ENCODE data around the gene FGF3.

Gene FGF3

GRCh38 chr11:69843529-69843921, 24.3 kb upstream of the FGF3 start:
- DNase-seq, result no peak

- no peak for DNase-seq
Observed at GRCh38 chr11:69842746-69843528, 23.7 kb upstream of the FGF3 start.

GRCh38 chr11:69841859-69842698, 22.9 kb upstream of the FGF3 start:
- peak; percentile 52 for DNase-seq

GRCh38 chr11:69841170-69841858, 22.1 kb upstream of the FGF3 start:
- DNase-seq, result no peak

- DNase-seq, result no peak
Observed at GRCh38 chr11:69840371-69841169, 21.4 kb upstream of the FGF3 start.

- no peak for DNase-seq
Observed at GRCh38 chr11:69839516-69839915, 20.3 kb upstream of the FGF3 start.

- DNase-seq, result no peak
Observed at GRCh38 chr11:69837791-69838190, 18.6 kb upstream of the FGF3 start.

GRCh38 chr11:69836401-69836800, 17.2 kb upstream of the FGF3 start:
- no peak for DNase-seq

- DNase-seq, result no peak
Observed at GRCh38 chr11:69834811-69835800, 15.9 kb upstream of the FGF3 start.

- no peak for DNase-seq
Observed at GRCh38 chr11:69834251-69834650, 15.0 kb upstream of the FGF3 start.

GRCh38 chr11:69832561-69833413, 13.6 kb upstream of the FGF3 start:
- DNase-seq, result no peak

GRCh38 chr11:69831985-69832384, 12.8 kb upstream of the FGF3 start:
- DNase-seq, result no peak

GRCh38 chr11:69830086-69830485, 10.9 kb upstream of the FGF3 start:
- no peak for DNase-seq

- no peak for DNase-seq
Observed at GRCh38 chr11:69828971-69829344, 9.7 kb upstream of the FGF3 start.

GRCh38 chr11:69828276-69828970, 9.2 kb upstream of the FGF3 start:
- no peak for DNase-seq

GRCh38 chr11:69826773-69827172, 7.6 kb upstream of the FGF3 start:
- no peak for DNase-seq

GRCh38 chr11:69825941-69826340, 6.7 kb upstream of the FGF3 start:
- no peak for DNase-seq

- DNase-seq, result no peak
Observed at GRCh38 chr11:69825037-69825834, 6.0 kb upstream of the FGF3 start.
